Cardiac septum (tissue), 1 donor: Measurements from ENCODE around the gene IL1RAPL1. TPM values are rescaled to one million over a fixed set of nuclear protein-coding genes. Genes with fewer than 3 reads are reported as not detected.

ENCODE experiments used
- DNase-seq: peaks from one replicate; pipeline ENCODE4 v3.0.0-alpha.2; 2020; ENCODE audit warnings: low spot score
- intact Hi-C: fragments of 100-400 bp; cut with DNase I; formaldehyde crosslinking; loops from one replicate; pipeline ENCODE4 v1.14.0; 2022
- total RNA-seq: library from RNA; stranded (reverse); fragmentation: NEBNext Ultra II Directional; extraction: Animal tissue kit (Norgen Biotek cat#: 25700); gene quantifications from one replicate; pipeline ENCODE4 v1.2.1, GENCODE V29; 2021
- donor health status: DM: no; HTN: no; CAD: no.

Gene IL1RAPL1
- total RNA-seq, 1 donor from 2014 or later: 0.73 TPM

DNA sequence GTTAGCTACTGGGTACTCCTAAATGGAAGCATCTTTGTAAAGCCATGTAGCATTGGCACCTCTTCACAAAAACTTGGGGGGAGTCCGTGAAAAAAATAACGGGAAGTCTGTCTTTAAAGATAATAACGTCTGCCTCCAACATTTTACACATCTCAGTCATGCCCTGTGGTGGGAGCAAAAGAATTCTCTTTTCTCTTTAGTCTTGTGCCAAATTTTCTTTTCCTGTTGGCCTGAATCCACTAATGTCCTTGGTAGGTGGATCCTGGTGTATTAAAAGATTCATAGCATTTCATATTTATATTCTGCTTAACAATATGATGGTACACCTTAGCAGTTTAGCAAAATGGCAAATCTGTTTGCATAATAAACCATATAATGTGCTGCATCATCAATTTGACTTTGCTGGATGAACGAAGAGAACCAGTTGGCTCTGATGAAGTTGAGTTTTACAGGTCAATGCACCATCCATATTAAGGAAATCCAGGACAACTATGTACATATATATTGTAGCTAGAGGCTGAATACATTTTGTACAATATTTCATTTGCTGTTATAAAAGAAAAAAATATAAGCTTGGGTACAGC, 881.8 kb downstream of the IL1RAPL1 start:
- intact Hi-C loops: no loop called here
- no peak for DNase-seq

DNA sequence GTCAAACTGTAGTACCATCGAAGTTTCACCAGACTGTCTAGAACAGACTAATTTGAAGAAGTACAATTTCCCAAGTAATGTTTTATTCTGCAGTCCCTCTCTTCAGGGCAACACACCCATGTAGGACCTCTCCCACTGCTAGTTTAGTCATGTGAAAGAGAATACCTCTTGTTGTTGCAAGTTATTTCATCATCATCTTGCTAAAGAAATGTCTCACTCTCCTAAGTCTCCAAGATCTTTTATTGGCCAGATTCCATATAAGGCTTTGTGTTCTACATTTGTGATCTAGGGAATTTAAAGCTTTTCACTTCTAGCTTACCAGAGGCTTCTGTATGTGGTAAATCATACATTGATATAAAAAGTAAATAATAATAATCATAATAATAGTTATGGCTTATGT, 882.8 kb downstream of the IL1RAPL1 start:
- intact Hi-C loops: no loop called here

GRCh38 chrX:29471829-29472228, 884.6 kb downstream of the IL1RAPL1 start:
- no peak for DNase-seq
- intact Hi-C loops: no loop called here

More for the DNA sequence above, 882.8 kb downstream of the IL1RAPL1 start:
- no peak for DNase-seq

- intact Hi-C loops: no loop called here
- DNase-seq: no peak
Measured at GRCh38 chrX:29477878-29478277, 890.6 kb downstream of the IL1RAPL1 start.

DNA sequence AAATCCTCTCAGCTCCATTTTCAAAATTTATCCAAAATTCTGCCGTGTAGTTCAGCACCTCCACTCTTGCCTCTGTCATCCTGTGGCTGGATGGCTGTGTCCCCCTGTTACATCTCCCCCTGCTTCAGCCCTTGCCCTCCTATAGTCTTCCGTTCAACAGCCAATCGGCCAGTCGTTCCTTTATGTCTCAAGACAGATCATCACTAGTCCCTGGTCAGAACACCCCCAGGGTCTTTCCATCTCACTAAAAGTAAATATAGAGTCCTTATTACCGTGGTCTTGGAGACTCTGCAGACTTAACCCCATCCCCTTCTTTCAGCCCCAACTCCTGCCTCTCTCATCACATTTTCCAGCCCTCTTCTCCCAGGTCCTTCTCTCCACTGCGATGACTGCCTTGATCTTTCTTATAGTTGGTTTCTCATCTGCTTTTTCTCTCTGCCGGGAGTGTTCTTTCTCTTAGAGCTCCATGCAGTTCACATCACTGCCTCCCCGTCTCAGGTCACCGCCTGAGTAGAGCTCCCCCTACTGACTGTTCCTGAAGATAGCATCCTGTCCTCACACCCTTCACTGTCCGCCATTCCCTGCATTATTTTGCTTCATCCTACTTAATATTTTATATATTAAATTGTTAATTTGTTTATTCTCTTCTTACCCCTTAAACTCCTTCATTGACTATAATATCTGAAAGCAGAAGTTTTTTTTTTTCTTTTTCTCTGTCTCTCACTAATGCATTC, 891.3 kb downstream of the IL1RAPL1 start:
- no peak for DNase-seq
- intact Hi-C loops: no loop called here

DNA sequence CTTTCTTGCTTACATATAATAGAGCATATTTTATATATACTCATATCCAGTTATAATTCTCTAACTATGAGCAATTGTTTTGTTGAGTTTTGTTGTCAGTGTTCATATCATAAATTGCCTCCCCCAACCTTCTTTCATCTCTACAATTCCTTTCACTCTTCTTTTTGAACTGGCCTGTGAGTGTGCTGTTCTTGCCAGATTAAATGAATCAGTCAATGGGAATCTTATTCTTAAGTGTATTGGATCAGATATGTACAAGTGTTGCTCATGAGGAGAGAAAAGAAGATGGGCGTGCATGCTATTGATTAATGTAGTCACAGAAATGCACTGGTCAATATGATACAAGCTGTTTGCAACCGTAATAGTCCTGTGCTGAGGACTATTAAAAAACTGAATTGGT, 900.0 kb downstream of the IL1RAPL1 start:
- DNase-seq: no peak
- intact Hi-C loops: no loop called here

DNA sequence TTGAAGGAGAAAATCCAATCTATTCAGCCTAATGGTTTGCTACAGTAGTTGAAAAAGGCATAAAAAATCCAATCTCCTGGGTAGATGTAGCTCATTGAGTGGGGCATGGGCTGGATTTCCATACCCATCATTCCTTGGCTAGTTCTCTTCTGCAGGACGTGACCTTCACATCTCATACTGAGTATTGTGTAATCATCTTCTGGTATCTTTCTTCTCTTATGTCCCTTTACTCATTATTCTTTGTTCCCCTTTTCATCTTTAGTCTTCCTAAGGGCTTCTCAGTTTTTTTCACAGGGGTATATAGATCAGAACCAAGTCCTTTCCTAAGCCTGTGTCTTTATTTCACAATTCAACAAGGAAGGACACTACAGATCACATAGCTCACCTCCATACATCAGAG, 900.5 kb downstream of the IL1RAPL1 start:
- intact Hi-C loops: no loop called here
- no peak for DNase-seq

- intact Hi-C loops: no loop called here
- no peak for DNase-seq
Measured at GRCh38 chrX:29488919-29489318, 901.7 kb downstream of the IL1RAPL1 start.

- DNase-seq: no peak
- intact Hi-C loops: no loop called here
Measured at GRCh38 chrX:29490606-29491005, 903.4 kb downstream of the IL1RAPL1 start.

DNA sequence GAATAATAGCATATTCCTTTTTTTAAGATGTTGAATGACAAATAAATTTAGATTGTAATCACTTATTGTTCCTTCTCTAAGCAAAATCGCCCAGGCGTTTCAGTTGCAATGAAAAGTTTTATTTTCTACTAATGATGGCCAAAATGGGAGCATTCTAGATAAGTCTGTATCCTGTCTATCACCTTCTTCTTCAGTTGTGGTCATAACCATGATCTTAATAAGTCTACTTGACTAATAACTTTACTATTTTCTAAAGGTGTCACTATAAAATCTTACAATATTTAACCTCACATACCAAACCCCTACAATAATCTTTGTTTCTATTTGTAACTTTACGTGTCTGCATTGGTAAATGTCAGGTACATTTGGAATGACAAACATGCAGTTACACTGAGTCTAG, 904.4 kb downstream of the IL1RAPL1 start:
- intact Hi-C loops: no loop called here
- no peak for DNase-seq

DNA sequence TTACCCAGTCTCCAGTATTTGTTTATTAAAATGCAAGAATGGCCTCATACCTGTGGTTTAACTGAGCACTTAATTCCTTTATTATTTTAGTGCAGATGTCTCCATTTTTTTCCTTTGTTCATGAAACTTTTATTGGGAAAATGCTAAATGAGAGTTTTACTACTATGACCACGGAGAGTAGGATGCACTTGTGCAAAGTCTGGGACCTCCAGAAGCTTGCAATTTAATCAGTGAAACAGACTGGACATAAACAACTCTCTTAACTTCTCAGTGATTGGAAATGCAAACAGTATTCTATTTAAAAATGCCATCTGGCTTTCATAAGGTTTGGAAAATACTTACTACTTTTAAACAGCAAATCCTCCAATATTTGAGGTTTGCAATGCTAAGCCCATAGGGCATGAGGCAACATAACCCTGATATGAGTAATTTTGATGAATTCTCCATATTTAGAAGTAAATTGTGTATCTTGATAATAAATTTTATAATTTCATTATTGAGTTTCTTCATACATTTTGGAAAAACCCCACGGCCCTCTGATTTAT, 909.5 kb downstream of the IL1RAPL1 start:
- intact Hi-C loops: no loop called here

GRCh38 chrX:29506729-29507128, 919.5 kb downstream of the IL1RAPL1 start:
- DNase-seq: no peak
- intact Hi-C loops: no loop called here

More for the DNA sequence above, 909.5 kb downstream of the IL1RAPL1 start:
- no peak for DNase-seq

- DNase-seq: no peak
Measured at GRCh38 chrX:29518100-29518499, 930.9 kb downstream of the IL1RAPL1 start.

DNA sequence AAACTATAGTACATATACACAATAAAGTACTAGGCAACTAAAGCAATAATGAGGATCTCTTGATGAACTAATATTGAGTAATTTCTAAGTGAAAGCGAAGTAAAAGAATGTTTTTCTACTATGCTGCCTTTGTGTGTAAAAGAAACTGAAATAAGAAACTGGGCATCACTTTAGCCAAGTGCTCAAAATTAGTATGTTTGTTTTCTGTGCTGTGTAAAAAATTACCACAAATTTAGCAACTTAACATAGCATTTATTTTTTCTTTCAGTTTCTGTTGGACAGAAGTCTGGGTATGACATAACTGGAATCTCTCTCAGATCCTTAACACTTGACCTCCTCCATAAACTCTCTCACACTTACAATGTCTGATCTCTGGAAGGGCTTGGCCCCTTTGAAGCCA, 941.0 kb downstream of the IL1RAPL1 start:
- intact Hi-C loops: no loop called here
- no peak for DNase-seq

More at GRCh38 chrX:29518100-29518499, 930.9 kb downstream of the IL1RAPL1 start:
- intact Hi-C loops: no loop called here

- no peak for DNase-seq
- intact Hi-C loops: no loop called here
Measured at GRCh38 chrX:29530501-29530900, 943.3 kb downstream of the IL1RAPL1 start.

DNA sequence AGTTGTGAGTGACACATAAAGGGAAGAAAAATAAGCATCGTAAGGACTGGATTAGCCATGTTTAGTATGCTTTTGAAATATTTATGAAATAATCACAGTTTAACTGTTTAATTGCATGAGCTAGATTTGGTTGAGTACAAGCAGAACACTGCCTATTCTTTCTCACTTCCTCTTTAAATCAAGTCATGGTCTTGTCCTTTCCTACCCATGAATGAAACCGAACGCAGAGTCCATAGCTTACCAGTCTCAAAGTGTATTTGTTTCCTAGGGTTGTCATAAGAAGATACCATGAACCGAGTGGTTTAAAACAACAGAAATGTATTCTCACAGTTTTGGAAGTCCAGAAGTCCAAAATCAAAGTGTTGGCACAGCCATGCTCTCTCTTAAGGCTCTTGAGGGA, 944.1 kb downstream of the IL1RAPL1 start:
- intact Hi-C loops: no loop called here
- no peak for DNase-seq

GRCh38 chrX:29535212-29536162, 948.2 kb downstream of the IL1RAPL1 start:
- no peak for DNase-seq
- intact Hi-C loops: no loop called here

GRCh38 chrX:29541038-29541437, 953.8 kb downstream of the IL1RAPL1 start:
- intact Hi-C loops: no loop called here
- DNase-seq: no peak

- DNase-seq: no peak
- intact Hi-C loops: no loop called here
Measured at GRCh38 chrX:29542152-29542551, 954.9 kb downstream of the IL1RAPL1 start.

DNA sequence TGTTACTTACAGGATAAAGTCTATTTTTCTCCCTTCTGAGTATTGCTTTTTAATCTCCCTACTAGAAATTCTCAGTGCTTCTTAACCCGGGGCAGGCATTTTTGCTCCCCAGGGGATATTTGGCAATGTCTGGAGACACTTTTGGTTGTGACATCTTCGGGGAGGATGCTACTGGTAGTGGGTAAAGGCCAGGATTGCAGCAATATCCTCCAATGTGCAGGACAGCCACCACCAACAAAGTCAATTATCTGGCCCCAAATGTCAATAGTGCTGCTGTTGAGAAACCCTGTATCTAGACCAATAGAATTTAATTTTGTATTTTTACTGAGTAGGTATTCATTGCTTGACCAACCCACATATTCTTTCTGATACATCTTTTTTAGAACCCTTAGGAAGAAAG, 958.6 kb downstream of the IL1RAPL1 start:
- intact Hi-C loops: no loop called here
- DNase-seq: no peak
